ENCODE results near the gene CTF1. TPM values are rescaled to one million over a fixed set of nuclear protein-coding genes. Genes with fewer than 3 reads are reported as not detected.

Gene CTF1
- total and polyA plus RNA-seq, 12 donors: 6.5 to 28.2 (median 17.8) TPM

DNA sequence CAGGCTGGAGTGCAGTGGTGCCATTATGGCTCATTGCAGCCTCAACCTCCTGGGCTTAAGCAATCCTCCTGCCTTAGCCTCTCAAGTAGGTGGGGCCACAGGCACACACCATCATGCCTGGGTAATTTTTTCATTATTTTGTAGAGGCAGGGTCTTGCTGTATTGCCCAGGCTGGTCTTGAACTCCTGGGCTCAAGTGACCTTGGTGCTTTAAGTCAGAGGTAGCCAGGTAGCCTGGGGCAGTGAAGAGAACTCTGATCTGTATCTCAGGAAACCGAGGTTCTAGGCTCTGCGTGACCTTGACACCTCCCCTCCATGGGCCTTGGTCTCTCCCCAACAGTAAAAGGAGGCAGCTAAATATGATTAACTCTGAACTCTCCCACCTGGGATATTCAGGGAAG is 3.4 kb downstream of the CTF1 start:
- no peaks in the 10 kb centered on the region for H3K27me3 ChIP-seq
- DNase-seq (no peak), ATAC-seq (no peak)
- no peaks in the 10 kb centered on the region for H3K36me3 ChIP-seq
- WGBS, 2 donors: 93 to 94% methylated on average over 2 of the region's 2 CpGs
- H3K9me3 ChIP-seq: no peaks in the 10 kb centered on the region
- no peak overlapping the region for H3K27ac ChIP-seq
- H3K4me1 ChIP-seq: peaks cover 4 to 65% (median 50%) of the 10 kb centered on the region in 9 donors
- H3K4me3 ChIP-seq: no peak overlapping the region
- TF ChIP-seq, protein P1, sequence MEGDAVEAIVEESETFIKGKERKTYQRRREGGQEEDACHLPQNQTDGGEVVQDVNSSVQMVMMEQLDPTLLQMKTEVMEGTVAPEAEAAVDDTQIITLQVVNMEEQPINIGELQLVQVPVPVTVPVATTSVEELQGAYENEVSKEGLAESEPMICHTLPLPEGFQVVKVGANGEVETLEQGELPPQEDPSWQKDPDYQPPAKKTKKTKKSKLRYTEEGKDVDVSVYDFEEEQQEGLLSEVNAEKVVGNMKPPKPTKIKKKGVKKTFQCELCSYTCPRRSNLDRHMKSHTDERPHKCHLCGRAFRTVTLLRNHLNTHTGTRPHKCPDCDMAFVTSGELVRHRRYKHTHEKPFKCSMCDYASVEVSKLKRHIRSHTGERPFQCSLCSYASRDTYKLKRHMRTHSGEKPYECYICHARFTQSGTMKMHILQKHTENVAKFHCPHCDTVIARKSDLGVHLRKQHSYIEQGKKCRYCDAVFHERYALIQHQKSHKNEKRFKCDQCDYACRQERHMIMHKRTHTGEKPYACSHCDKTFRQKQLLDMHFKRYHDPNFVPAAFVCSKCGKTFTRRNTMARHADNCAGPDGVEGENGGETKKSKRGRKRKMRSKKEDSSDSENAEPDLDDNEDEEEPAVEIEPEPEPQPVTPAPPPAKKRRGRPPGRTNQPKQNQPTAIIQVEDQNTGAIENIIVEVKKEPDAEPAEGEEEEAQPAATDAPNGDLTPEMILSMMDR (IDR thresholded peaks at IDR 0.05): no peak
- intact Hi-C loops (cut with DNase I): loop anchor here in 7 of 10 donors (5.0 to 10.0 kb wide), 3 partner anchors 52 to 57 kb away; no protein-coding TSS in a partner anchor

DNA sequence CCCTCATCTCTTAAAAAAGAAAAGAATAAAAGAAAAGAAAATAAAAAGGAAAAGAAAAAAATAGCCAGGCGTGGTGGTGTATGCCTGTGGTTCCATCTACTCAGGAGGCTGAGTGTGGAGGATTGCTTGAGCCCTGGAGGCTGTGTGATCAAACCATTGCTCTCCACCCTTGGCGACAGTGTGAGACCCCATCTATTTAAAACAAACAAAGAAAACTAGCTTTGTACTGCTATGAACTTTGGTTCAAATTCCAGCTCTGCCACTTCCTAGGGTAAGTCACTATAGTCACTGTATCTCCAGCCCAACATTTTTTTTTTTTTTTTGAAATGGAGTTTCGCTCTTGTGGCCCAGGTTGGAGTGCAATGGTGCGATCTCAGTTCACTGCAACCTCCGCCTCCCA is 4.2 kb downstream of the CTF1 start:
- Histone ChIP-seq H3K9me3 (no peaks in the 10 kb centered on the region), H3K4me1 (peaks cover 4 to 61% (median 44%) of the 10 kb centered on the region in 9 donors), H3K4me3 (no peak overlapping the region), H3K36me3 (no peaks in the 10 kb centered on the region), H3K27me3 (no peaks in the 10 kb centered on the region), H3K27ac (no peak overlapping the region)
- intact Hi-C loops (cut with DNase I): loop anchor here in 7 of 10 donors (5.0 to 10.0 kb wide), 3 partner anchors 53 to 58 kb away; no protein-coding TSS in a partner anchor
- DNase-seq (no peak), ATAC-seq (no peak)
- WGBS, 2 donors: 97 to 99% methylated on average over 5 of the region's 5 CpGs
- TF ChIP-seq, protein P1 (IDR thresholded peaks at IDR 0.05): no peak

- Histone ChIP-seq H3K4me3 (peak overlapping the region in 9 of 10 donors; percentile 39 to 62 (median 56)), H3K4me1 (peaks cover 4 to 53% (median 38%) of the 10 kb centered on the region in 9 donors), H3K9me3 (no peaks in the 10 kb centered on the region), H3K27me3 (no peaks in the 10 kb centered on the region), H3K27ac (peak overlapping the region; percentile 74 to 96 (median 93)), H3K36me3 (no peaks in the 10 kb centered on the region)
- intact Hi-C loops (cut with DNase I): loop anchor here in 9 of 10 donors (1.0 to 10.0 kb wide), 5 partner anchors 54 to 59 kb away; no protein-coding TSS in a partner anchor
- 35 to 37% methylated on average over 6 of the region's 6 CpGs for WGBS, 2 donors
- no peak for ATAC-seq
- TF ChIP-seq, protein P1 (IDR thresholded peaks at IDR 0.05): no peak
- DNase-seq: no peak
Observed at GRCh38 chr16:30901201-30902028, 5.0 kb downstream of the CTF1 start.

- intact Hi-C loops (cut with DNase I): loop anchor here in 9 of 10 donors (1.0 to 10.0 kb wide), 5 partner anchors 55 to 60 kb away; no protein-coding TSS in a partner anchor
- Histone ChIP-seq H3K36me3 (no peaks in the 10 kb centered on the region), H3K9me3 (no peaks in the 10 kb centered on the region), H3K4me1 (peaks cover 2 to 47% (median 35%) of the 10 kb centered on the region in 9 donors), H3K4me3 (peak overlapping the region; percentile 32 to 62 (median 58)), H3K27ac (peak overlapping the region; percentile 83 to 96 (median 94)), H3K27me3 (no peaks in the 10 kb centered on the region)
- peak; percentile 62 to 96 (median 78) for ATAC-seq
- DNase-seq: peak; percentile 62 to 79
- TF ChIP-seq, protein P1 (IDR thresholded peaks at IDR 0.05): peak in 8 of 9 donors; percentile 8 to 62 (median 18)
- 9 to 14% methylated on average over 77 to 99 of the region's 99 CpGs for WGBS, 2 donors
Observed at GRCh38 chr16:30902029-30902972, 5.9 kb downstream of the CTF1 start.
